NCI-H345 treated with DMSO at 0.1 percent for 48 hours (cell line): Measurements from ENCODE around the gene FOXL1.

Experiments used
- DNase-seq: peaks from one replicate; lab custom pipeline; 2025; ENCODE audit not compliant: unreplicated experiment; lab: John Stamatoyannopoulos, UW

The FOXL1 gene

GRCh38 chr16:86568677-86569623, 9.4 kb upstream of the FOXL1 start:
- no peak for DNase-seq

- DNase-seq = no peak
Measured at GRCh38 chr16:86569701-86570447, 8.5 kb upstream of the FOXL1 start.

GRCh38 chr16:86570558-86571529, 7.5 kb upstream of the FOXL1 start:
- DNase-seq = no peak

- DNase-seq = no peak
Measured at GRCh38 chr16:86571530-86571915, 6.8 kb upstream of the FOXL1 start.

- DNase-seq = no peak
Measured at GRCh38 chr16:86572041-86572521, 6.3 kb upstream of the FOXL1 start.

GRCh38 chr16:86572606-86573005, 5.7 kb upstream of the FOXL1 start:
- no peak for DNase-seq

- no peak for DNase-seq
Measured at GRCh38 chr16:86573215-86573614, 5.1 kb upstream of the FOXL1 start.

GRCh38 chr16:86573646-86574508, 4.5 kb upstream of the FOXL1 start:
- DNase-seq = no peak

- DNase-seq = no peak
Measured at GRCh38 chr16:86574646-86575045, 3.7 kb upstream of the FOXL1 start.

GRCh38 chr16:86575095-86575685, 3.2 kb upstream of the FOXL1 start:
- DNase-seq = no peak

- DNase-seq = no peak
Measured at GRCh38 chr16:86575754-86576557, 2.4 kb upstream of the FOXL1 start.

- DNase-seq = no peak
Measured at GRCh38 chr16:86576591-86577313, 1.6 kb upstream of the FOXL1 start.

- DNase-seq = no peak
Measured at GRCh38 chr16:86577314-86577971, 906 bp upstream of the FOXL1 start.

GRCh38 chr16:86578611-86579267, 390 bp downstream of the FOXL1 start:
- no peak for DNase-seq

GRCh38 chr16:86579268-86580062, 1.1 kb downstream of the FOXL1 start:
- DNase-seq = no peak
